HG03460 (cell line): ENCODE measurements around the gene DMD.
"Not testable (repeated sequence)": the region's sequence is repeated elsewhere in the genome, so short reads cannot be mapped to it uniquely, and the experiment has no call there.

ENCODE experiments used
- ATAC-seq: cut with Tn5 transposase; IDR thresholded peaks from one replicate; pipeline ENCODE4 v1.9.1; 2021; ENCODE audit not compliant: unreplicated experiment

Gene DMD

GRCh38 chrX:32867781-32868523 lies 343.4 kb downstream of the DMD start:
- ATAC-seq: no peak

- ATAC-seq: no peak
These were observed 359.1 kb downstream of the DMD start for GRCh38 chrX:32852203-32852602.

DNA sequence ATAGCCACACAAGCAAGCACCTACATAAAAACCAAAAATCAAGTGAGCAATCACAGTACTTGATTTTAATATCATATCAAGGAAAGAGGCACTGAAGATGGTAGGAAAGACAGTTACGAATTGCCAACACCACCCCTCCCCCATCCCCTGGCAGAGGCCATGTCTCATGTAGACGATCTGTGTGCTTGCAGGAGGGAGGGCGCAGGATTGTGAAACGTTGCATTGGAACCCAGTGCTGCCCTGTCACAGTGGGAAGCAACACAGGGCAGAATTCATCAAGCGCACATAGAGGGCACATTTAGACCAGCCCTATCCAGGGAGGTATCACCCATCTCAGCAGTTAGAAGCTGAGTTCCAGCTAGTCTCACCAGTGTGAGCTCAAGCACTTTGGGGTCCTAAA lies 359.8 kb downstream of the DMD start:
- no peak for ATAC-seq

- no peak for ATAC-seq
These were observed 363.4 kb downstream of the DMD start for GRCh38 chrX:32847921-32848320.

GRCh38 chrX:32842053-32842452 lies 369.3 kb downstream of the DMD start:
- no peak for ATAC-seq

DNA sequence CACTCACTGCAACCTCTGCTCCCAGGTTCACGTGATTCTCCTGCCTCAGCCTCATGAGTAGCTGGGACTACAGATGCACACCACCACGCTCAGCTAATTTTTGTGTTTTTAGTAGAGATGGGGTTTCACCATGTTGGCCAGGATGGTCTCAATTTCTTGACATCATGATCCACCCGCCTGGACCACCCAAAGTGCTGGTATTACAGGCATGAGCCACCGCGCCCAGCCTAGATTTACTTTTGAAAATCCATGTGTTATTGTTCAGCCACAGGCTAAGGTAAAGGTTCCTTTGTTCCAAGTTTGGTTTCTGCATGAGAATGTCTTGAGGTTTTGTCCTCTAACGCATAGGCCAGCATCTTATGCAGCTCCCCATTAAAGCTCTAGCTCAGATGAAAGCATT lies 371.6 kb downstream of the DMD start:
- no peak for ATAC-seq

DNA sequence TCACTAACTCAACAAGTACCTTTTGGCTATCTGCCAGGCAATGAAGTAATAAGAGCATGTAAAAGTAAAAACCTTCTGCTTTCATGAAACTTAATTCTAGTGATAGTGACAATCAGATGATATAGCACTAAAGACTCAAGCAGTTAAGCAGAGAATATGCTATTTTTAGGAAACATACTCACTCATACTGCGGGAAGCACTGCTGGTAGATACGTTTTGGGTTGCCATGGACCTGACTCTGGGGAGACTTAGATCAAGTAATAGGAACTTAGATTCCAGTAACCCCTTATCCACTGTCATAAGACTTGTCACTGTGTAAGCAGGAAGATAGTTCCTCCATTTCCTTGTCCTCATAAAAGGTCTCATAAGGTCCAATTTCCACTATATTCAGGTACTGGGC lies 386.3 kb downstream of the DMD start:
- ATAC-seq: no peak

- ATAC-seq: no peak
These were observed 407.3 kb downstream of the DMD start for GRCh38 chrX:32804034-32804433.

GRCh38 chrX:32798990-32799389 lies 412.4 kb downstream of the DMD start:
- no peak for ATAC-seq

DNA sequence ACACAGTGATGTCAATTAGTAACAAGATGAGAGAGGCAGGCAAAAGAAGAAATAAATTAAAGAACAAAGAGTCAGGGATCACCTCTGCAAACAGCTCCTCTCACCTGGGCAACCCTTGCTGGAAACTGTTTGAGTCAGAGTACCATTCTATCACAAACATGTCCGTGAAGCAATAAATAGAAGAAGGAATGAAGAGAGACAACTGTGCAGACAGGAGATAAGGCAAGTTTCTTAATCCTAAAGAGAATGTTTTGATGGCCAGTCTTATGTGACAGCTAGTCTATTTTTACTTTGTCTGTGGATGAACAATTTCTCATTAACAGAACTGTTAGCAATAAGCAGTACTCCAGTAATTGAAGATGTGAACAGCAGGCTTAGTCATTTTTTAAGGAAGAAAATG lies 422.4 kb downstream of the DMD start:
- no peak for ATAC-seq

DNA sequence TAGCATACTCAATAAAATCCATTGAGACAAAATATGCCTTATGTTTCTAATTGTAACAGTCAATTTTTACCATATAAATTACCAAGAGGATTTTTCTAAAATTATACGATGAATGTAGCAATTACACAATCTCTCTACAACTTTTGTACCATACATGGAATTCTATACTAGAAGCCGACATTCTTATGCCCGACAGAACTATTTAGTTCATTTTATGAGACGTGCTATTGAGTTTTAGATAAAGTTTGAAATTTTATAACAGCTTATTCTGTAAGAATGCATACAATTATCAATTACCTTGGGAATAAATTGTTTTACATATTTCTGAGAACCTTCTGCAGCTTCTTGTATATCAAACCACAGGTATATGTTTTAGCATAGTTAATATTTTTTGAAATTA lies 431.2 kb downstream of the DMD start:
- no peak for ATAC-seq

- no peak for ATAC-seq
These were observed 432.4 kb downstream of the DMD start for GRCh38 chrX:32778965-32779364.

- no peak for ATAC-seq
These were observed 436.4 kb downstream of the DMD start for GRCh38 chrX:32774966-32775365.

DNA sequence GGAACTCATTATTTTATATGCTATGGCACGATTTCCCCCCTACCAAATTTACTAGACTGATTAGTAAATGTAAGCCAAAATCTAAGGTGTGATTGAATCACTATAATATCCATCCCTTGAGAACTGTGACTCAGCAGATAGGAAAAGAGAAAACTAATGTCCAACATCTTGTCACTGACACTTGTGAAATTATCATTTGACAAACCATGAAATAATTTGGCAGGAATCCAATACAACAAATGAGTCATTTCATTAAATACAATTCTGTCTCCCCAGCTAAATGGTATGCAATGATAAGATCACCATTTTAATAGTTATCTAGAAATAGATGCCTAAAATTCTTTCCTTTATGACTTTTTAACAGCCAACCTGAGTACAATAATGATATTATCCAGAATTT lies 462.3 kb downstream of the DMD start:
- no peak for ATAC-seq

DNA sequence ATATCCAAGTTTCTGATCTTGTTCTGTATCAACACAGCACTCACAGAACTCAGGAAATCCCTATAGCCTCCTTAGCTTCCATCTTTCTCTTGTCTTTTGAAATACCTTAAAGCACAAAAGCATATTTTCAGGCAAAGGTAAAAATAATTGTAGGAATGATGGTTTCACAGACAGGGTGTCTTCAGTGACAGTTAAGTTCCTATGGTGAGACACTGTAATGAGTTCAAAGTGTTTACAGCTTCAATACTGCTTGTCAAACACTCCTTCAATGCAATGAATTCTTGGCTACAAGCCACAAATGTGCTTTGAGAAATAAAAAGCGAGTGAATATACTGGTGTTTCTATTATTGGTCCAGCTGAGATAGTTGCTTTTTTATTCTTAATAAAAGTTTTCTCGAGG lies 466.0 kb downstream of the DMD start:
- ATAC-seq: no peak

GRCh38 chrX:32744921-32745320 lies 466.4 kb downstream of the DMD start:
- no peak for ATAC-seq

GRCh38 chrX:32741910-32742309 lies 469.4 kb downstream of the DMD start:
- ATAC-seq: no peak

- no peak for ATAC-seq
These were observed 502.8 kb downstream of the DMD start for GRCh38 chrX:32708542-32708941.

GRCh38 chrX:32705385-32705784 lies 506.0 kb downstream of the DMD start:
- ATAC-seq: not testable (repeated sequence)

DNA sequence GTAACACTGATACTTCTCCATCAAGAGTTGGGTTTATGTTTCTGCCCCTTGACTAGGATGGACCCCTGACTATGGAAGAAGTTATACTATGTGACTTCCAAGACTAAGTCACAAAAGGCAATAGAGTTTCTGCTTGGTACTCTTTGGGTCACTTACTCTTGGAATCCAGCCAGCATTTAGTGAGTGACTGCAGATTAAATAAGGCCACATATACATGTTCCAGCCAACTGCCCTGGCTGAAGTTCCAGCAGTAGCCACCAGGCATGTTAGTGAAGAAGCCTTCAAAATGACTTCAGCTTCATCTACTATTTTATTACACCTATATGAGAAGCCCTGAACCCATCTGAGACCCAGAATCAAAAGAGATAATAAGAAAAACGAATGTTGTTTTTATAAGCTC lies 524.0 kb downstream of the DMD start:
- no peak for ATAC-seq

- no peak for ATAC-seq
These were observed 532.9 kb downstream of the DMD start for GRCh38 chrX:32678487-32678886.

GRCh38 chrX:32673193-32673592 lies 538.2 kb downstream of the DMD start:
- no peak for ATAC-seq

DNA sequence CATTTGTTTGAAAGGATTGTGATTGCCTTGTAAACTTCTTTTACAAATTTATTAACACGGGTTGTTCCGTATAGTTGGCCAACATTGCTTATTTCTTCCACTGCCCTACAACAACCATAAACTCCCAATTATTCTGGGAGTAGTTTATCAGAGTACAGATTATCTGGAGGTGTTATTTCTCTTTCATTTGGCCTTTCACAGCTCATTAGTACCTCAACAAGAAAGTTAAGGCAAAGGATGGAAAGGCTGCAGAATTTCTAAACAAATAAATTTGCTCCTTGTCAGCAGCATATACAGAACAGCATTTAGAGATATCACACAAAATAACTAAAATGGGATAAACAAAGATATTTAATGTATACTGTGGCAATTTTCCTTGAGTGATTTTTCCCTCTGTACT lies 548.8 kb downstream of the DMD start:
- ATAC-seq: no peak
